Skeletal muscle cell (primary cell): Measurements from ENCODE around the gene PMFBP1.
A peak's percentile ranks its signal among the peaks of the same experiment; 100 is the strongest.

Source experiments
- DNase-seq: peaks from one replicate; pipeline ENCODE4 v3.0.0-alpha.2; 2010; ENCODE audit warnings: low read depth
- H3K4me3 ChIP-seq: 2 replicates; pipeline ENCODE4 v1.5.1; 2011; ENCODE audit warnings: low read depth, mild to moderate bottlenecking, control low read depth, low read length, moderate library complexity

Gene PMFBP1

DNA sequence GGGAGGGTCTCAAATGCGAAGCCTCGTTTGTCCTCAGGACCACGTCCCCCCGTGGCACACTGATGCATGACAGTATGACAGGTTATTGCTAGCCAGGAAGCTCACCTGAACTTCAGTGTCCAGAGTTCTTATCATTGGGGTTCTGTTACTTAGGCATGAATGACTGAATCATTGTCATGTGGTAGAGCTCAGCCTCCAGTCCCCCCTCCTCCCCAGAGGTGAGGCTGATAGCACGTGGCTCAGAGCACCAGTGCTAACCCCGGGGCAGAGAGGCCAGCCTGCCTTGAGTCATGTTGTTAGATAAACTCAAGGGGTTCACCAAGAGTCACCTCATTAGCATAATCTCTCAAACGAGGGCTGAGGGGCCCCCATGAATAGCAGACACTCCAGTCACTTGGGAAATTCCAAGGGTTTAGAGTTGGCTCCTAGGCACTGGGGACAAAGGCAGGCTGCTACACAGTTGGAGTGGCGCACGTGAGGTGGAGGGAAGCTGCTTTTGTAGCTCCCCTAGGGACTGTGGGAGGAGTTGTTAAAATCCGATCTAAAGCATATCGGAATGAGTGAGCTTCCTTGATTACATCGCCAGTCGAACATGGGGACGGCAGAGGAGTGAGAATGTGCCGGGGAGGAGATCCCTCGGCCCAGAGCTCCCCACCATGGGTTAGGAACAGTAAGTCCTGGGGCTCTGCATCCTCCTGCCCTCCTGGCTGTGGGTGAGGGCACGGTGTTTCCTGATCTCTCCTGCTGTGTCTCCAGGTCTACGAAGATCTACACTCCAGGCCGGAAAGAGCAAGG lies 60.1 kb downstream of the PMFBP1 start:
- H3K4me3 ChIP-seq = no peak overlapping the region
- DNase-seq = no peak

GRCh38 chr16:72110662-72111615 lies 61.0 kb downstream of the PMFBP1 start:
- no peak overlapping the region for H3K4me3 ChIP-seq
- DNase-seq = no peak

GRCh38 chr16:72109966-72110530 lies 61.9 kb downstream of the PMFBP1 start:
- H3K4me3 ChIP-seq = no peak overlapping the region
- DNase-seq = no peak

- DNase-seq = no peak
- no peak overlapping the region for H3K4me3 ChIP-seq
Measured at GRCh38 chr16:72109300-72109699, 62.7 kb downstream of the PMFBP1 start.

DNA sequence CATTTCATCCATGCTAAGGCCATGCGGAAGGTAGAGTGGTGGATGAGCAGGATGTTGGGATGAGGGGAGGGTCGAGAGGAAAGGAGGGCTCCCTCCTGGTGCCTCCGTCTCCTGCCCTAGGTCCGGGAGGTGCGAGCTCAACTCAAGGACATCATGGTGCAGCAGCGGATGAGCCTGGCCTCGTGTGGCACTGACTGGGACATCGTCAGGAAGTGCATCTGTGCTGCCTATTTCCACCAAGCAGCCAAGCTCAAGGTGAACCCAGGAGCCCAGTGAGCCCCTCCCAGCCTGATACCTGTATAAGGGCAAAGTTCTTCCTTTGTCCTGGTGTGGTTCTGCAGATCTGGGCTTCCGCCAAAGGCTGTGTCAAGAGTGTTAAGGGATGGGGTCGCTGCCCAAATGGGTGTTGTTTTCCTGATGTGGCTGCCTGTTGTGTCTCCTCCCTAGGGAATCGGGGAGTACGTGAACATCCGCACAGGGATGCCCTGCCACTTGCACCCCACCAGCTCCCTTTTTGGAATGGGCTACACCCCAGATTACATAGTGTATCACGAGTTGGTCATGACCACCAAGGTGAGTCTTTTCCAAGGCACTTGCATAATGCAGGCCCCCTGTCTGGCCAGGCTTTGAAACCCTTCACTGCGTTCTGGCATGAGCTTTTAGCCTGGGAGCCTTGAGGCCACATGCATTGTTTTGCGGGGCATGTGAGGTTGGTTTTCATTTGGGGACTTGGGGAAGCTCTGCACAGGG lies 63.4 kb downstream of the PMFBP1 start:
- no peak for DNase-seq
- H3K4me3 ChIP-seq = no peak overlapping the region

DNA sequence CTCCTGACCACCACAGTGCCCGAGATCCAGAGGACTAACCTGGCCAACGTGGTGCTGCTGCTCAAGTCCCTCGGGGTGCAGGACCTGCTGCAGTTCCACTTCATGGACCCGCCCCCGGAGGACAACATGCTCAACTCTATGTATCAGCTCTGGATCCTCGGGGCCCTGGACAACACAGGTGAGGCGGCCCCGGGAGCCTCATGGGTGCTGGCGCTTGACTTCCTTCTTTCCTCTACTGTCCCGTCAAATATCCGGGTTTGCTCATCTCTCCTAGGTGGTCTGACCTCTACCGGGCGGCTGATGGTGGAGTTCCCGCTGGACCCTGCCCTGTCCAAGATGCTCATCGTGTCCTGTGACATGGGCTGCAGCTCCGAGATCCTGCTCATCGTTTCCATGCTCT lies 64.6 kb downstream of the PMFBP1 start:
- no peak for DNase-seq
- no peak overlapping the region for H3K4me3 ChIP-seq

- DNase-seq = no peak
- H3K4me3 ChIP-seq = no peak overlapping the region
Measured at GRCh38 chr16:72105978-72106377, 66.0 kb downstream of the PMFBP1 start.

DNA sequence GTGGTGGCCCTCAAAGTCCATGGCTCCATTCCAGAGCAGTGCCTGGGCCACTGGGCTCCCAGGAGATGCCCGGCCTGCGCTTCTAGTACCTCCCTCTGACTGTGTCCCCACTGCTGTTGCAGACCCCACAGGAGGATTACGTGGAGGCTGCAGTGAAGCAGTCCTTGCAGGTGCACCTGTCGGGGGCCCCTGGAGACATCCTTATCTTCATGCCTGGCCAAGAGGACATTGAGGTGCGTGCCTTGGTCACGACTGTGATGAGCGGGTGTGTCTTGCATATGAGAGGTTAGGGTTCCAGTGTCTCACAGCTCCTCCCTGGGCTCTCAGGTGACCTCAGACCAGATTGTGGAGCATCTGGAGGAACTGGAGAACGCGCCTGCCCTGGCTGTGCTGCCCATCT lies 67.0 kb downstream of the PMFBP1 start:
- H3K4me3 ChIP-seq = no peak overlapping the region
- no peak for DNase-seq

GRCh38 chr16:72101195-72101594 lies 70.8 kb downstream of the PMFBP1 start:
- no peak for DNase-seq
- no peak overlapping the region for H3K4me3 ChIP-seq

DNA sequence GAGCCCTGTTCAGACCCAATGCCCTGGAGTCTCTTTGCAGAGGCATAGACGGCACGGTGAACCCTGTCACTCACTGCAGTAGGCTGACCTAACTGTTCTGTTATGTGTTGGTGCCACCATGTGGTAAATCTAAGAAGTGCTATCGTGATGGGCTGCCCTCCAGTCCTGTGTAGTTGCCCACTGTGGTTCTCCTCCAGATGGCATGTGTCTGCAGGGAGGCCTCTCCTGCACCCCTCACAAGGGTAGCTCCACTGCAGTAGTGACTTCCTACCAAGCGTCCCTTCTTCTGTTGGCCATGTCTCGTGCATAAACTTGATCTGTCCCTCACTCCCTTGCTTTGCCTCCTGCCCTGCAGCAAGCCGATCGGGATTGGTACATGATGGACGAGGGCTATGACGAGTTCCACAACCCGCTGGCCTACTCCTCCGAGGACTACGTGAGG lies 72.6 kb downstream of the PMFBP1 start:
- H3K4me3 ChIP-seq = no peak overlapping the region
- peak; percentile 7 for DNase-seq

GRCh38 chr16:72098936-72099335 lies 73.0 kb downstream of the PMFBP1 start:
- no peak overlapping the region for H3K4me3 ChIP-seq
- no peak for DNase-seq

GRCh38 chr16:72094266-72094610 lies 77.7 kb downstream of the PMFBP1 start:
- peak overlapping the region; percentile 87 for H3K4me3 ChIP-seq
- DNase-seq = no peak

GRCh38 chr16:72093448-72094265 lies 78.3 kb downstream of the PMFBP1 start, which contains the start of the genes DHX38 and TXNL4B:
TSS of gene DHX38 (plus strand) at chr16:72093847. CDS start at chr16:72096158, 2,311 bp downstream.
TSS of gene TXNL4B (minus strand) at chr16:72093620. CDS start at chr16:72090749, 2,871 bp downstream.
- H3K4me3 ChIP-seq = peak within 1 kb of the TSS; percentile 87
- peak; percentile 97 for DNase-seq

GRCh38 chr16:72092832-72093447 lies 79.0 kb downstream of the PMFBP1 start:
- H3K4me3 ChIP-seq = peak overlapping the region; percentile 87
- DNase-seq = peak; percentile 21

GRCh38 chr16:72091217-72091616 lies 80.7 kb downstream of the PMFBP1 start:
- H3K4me3 ChIP-seq = no peak overlapping the region
- DNase-seq = no peak

GRCh38 chr16:72085002-72085401 lies 87.0 kb downstream of the PMFBP1 start:
- DNase-seq = no peak
- H3K4me3 ChIP-seq = no peak overlapping the region

GRCh38 chr16:72084445-72084844 lies 87.5 kb downstream of the PMFBP1 start:
- no peak for DNase-seq
- H3K4me3 ChIP-seq = no peak overlapping the region

DNA sequence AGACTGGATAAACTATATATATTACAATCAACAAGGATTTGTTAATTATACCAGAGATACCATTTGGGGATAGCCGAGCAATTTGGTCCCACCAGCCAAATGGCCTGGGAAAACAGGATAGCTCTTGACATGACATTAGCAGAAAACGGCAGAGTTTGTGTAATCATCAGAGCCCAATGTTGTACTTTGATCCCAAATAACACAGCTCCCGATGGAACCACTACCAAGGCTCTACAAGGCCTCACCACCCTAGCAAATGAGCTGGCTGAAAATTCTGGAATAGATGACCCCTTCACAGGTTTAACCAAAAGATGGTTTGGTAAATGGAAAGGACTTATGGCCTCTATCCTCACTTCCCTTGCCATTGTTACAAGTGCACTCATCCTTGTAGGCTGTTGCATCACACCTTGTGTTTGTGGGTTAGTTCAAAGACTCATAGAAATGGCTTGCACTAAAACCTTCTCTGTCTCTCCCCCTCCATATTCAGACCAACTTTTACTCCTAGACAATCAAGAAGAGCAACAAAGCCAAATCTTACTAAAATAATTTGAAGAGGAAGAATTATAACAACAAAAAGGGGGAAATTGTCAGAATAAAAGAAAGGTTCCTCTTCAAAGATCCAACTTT lies 88.1 kb downstream of the PMFBP1 start:
- no peak for DNase-seq
- H3K4me3 ChIP-seq = no peak overlapping the region
